Colonic mucosa (tissue), 4 donors: ENCODE data around the gene BRD4. TPM values are rescaled to one million over a fixed set of nuclear protein-coding genes. Genes with fewer than 3 reads are reported as not detected.

Source experiments
- DNase-seq: peaks from one replicate; pipeline ENCODE4 v3.0.0-alpha.2; 2020
- H3K27ac ChIP-seq: fragments of 200-600 bp; one replicate; pipeline ENCODE4 v1.8.0; 2021
- H3K27me3 ChIP-seq: fragments of 200-600 bp; one replicate; pipeline ENCODE4 v1.8.0; 2021
- H3K36me3 ChIP-seq: fragments of 200-600 bp; one replicate; pipeline ENCODE4 v1.8.0; 2021
- H3K4me1 ChIP-seq: fragments of 200-600 bp; one replicate; pipeline ENCODE4 v1.8.0; 2021; ENCODE audit warnings: mild to moderate bottlenecking
- H3K4me3 ChIP-seq: fragments of 200-600 bp; one replicate; pipeline ENCODE4 v1.8.0; 2021
- H3K9ac ChIP-seq, 2 donors: one replicate each; pipeline ENCODE4 v1.7.0; 2013; ENCODE audit warnings: control low read depth in 2 of 2, low read depth in 2 of 2, low read length in 2 of 2
- H3K9me3 ChIP-seq: fragments of 200-600 bp; one replicate; pipeline ENCODE4 v1.8.0; 2021
- intact Hi-C: fragments of 100-400 bp; cut with DNase I; formaldehyde crosslinking; loops from one replicate; pipeline ENCODE4 v1.14.1; 2022
- total RNA-seq, 2 donors: library from RNA; stranded (reverse); fragmentation: NEBNext Ultra II Directional in 1 of 2; extraction: Animal tissue kit (Norgen Biotek cat#: 25700) in 1 of 2; gene quantifications; one replicate each; pipeline ENCODE4 v1.2.1, GENCODE V29; 2021
- TF ChIP-seq, protein P1 (sequence below): fragments of 200-600 bp; IDR thresholded peaks from one replicate; pipeline ENCODE4 v1.8.0; 2022; ENCODE audit warnings: antibody characterized with exemption, mild to moderate bottlenecking
- donor health status: healthy.
- donor health status: DM: no; HTN: no; CAD: no.
- donor health status: DM: no; HTN: no; CAD: no.

The BRD4 gene
- total RNA-seq, 2 donors from 2014 or later = 67.2 to 82.7 TPM

DNA sequence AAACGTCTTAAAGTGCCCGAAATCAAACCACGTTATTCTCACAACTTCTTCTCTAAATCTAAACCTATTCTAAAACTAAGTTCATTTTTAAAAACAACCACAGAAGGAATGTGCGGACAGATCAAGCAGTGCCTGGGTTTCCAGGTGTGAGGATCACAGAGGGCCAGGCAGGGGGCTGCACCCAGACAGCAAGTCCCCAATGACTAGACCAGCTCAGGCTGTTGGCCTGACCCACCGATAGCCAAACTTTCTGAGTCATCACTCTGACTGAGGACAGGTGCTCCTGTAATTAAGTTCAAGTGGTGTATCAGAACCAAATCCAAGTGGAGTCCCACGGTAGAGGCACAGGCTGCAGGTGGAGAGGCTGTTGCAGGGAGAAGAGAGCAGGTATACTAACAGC is 62.5 kb downstream of the BRD4 start:
- H3K27ac ChIP-seq = no peak overlapping the region
- no peak overlapping the region for H3K9ac ChIP-seq
- peaks cover 14% of the 10 kb centered on the region for H3K36me3 ChIP-seq
- no peak for DNase-seq
- intact Hi-C loops = loop anchor here (10.0 kb wide), 2 partner anchors 105 to 285 kb away; partner anchors contain the start of gene AKAP8
- H3K9me3 ChIP-seq = no peaks in the 10 kb centered on the region
- no peak overlapping the region for H3K4me3 ChIP-seq
- TF ChIP-seq, protein P1, sequence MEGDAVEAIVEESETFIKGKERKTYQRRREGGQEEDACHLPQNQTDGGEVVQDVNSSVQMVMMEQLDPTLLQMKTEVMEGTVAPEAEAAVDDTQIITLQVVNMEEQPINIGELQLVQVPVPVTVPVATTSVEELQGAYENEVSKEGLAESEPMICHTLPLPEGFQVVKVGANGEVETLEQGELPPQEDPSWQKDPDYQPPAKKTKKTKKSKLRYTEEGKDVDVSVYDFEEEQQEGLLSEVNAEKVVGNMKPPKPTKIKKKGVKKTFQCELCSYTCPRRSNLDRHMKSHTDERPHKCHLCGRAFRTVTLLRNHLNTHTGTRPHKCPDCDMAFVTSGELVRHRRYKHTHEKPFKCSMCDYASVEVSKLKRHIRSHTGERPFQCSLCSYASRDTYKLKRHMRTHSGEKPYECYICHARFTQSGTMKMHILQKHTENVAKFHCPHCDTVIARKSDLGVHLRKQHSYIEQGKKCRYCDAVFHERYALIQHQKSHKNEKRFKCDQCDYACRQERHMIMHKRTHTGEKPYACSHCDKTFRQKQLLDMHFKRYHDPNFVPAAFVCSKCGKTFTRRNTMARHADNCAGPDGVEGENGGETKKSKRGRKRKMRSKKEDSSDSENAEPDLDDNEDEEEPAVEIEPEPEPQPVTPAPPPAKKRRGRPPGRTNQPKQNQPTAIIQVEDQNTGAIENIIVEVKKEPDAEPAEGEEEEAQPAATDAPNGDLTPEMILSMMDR = no peak
- no peaks in the 10 kb centered on the region for H3K27me3 ChIP-seq
- peaks cover 3% of the 10 kb centered on the region for H3K4me1 ChIP-seq

DNA sequence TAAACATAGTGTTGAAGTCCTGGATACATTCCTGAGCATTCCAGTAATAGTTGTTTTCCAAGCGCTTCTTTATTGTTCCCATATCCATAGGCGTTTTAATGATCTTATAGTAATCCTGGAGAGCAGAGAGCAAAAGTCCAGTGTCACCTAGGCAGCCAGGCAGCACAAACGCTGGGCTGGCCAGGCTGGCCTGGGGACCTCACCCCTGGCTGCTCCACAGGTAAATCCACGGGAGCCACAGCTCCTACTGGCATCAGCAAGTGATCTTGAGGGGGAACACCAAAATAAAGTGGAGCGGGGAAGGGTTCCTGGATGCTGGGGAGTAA is 63.4 kb downstream of the BRD4 start:
- no peak overlapping the region for H3K4me3 ChIP-seq
- no peak for DNase-seq
- no peak overlapping the region for H3K27ac ChIP-seq
- peaks cover 3% of the 10 kb centered on the region for H3K4me1 ChIP-seq
- H3K27me3 ChIP-seq = no peaks in the 10 kb centered on the region
- TF ChIP-seq, protein P1 = no peak
- intact Hi-C loops = loop anchor here (10.0 kb wide), 2 partner anchors 106 to 286 kb away; partner anchors contain the start of gene AKAP8
- peaks cover 15% of the 10 kb centered on the region for H3K36me3 ChIP-seq
- no peak overlapping the region for H3K9ac ChIP-seq
- no peaks in the 10 kb centered on the region for H3K9me3 ChIP-seq

DNA sequence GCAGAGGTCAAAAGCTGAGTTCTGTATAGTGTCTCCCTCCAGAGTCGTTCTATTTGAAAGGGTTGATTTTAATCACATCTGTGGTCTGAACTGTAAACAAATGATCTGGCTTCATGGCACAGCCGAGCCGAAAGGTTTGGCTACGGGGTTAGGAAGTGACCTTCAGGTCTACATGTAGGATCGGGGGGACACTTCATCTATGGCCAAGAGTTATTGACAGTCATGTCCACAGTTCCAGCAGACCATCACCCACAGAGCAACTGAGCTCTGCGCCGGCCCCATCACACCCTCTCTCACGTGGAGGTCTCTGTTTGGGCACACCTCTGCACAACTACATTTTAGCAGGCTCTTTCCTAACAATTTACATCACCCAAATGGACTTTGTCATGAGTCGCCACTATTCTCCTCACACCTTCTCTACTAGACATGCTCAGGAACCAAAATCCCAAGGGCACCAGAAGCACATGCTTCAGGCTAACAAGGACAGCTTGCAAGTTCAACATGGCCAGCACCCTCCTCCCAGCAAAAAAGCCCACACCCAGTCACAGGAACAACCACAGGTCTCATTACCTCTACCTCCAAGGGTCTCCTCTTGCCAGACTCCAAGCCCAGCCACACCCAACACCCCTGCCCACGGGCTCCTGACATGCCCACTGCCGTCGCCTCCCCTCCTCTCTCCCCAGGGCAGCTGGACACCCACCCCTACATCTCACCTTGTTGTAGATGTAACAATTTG is 64.0 kb downstream of the BRD4 start:
- Histone ChIP-seq H3K27me3 (no peaks in the 10 kb centered on the region), H3K27ac (no peak overlapping the region), H3K9ac (no peak overlapping the region), H3K9me3 (no peaks in the 10 kb centered on the region), H3K4me3 (no peak overlapping the region), H3K4me1 (peaks cover 2% of the 10 kb centered on the region), H3K36me3 (peaks cover 20% of the 10 kb centered on the region)
- TF ChIP-seq, protein P1 = no peak
- no peak for DNase-seq
- intact Hi-C loops = loop anchor here (10.0 kb wide), 2 partner anchors 106 to 286 kb away; partner anchors contain the start of gene AKAP8

DNA sequence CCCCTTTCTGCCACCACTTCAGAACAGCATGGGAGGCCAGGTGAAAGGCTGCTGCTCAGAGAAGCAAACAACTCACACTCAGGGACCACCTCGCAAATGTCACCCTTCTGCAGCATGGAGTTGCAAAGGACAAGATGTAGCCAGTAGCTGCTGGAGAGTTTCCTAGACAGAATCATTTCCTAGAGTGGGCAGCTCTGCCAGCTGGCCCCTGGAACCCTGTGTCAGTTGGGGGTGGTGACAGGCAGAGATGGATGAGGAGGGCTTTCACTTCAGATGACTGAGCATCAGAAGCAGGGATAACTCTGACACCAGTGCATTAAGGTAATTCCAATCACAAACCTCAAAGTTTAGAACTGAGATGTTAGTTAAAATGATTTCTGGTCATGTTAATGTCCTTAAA is 65.7 kb downstream of the BRD4 start:
- no peak for DNase-seq
- Histone ChIP-seq H3K9ac (no peak overlapping the region), H3K27ac (no peak overlapping the region), H3K4me1 (no peaks in the 10 kb centered on the region), H3K9me3 (no peaks in the 10 kb centered on the region), H3K27me3 (no peaks in the 10 kb centered on the region), H3K4me3 (no peak overlapping the region), H3K36me3 (peaks cover 14% of the 10 kb centered on the region)
- intact Hi-C loops = loop anchor here (10.0 kb wide), 2 partner anchors 108 to 288 kb away; partner anchors contain the start of gene AKAP8
- TF ChIP-seq, protein P1 = no peak

DNA sequence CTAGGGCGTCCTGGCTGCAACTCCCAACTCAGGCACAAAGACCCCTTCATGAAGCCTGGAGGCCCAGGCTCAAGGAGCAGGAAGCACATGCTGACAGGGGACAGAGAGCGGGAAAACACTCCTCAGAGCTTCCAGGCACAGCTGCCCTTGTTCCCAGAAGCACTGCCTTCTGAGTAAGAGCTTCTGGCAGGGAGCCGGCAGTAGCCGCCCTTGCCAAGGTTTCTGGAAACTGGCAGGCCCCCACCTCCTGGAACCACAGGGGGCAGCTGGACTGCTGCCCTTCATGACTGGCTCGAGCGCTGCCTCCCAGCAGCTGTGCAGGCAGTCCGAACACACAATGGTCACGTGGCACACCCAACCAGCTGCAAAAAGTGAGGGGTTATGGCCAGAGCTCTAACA is 66.5 kb downstream of the BRD4 start:
- Histone ChIP-seq H3K36me3 (peaks cover 11% of the 10 kb centered on the region), H3K27ac (peak overlapping the region; percentile 24), H3K9me3 (no peaks in the 10 kb centered on the region), H3K4me3 (no peak overlapping the region), H3K27me3 (no peaks in the 10 kb centered on the region), H3K4me1 (no peaks in the 10 kb centered on the region), H3K9ac (no peak overlapping the region)
- TF ChIP-seq, protein P1 = no peak
- intact Hi-C loops = loop anchor here (10.0 kb wide), 2 partner anchors 109 to 289 kb away; partner anchors contain the start of gene AKAP8
- DNase-seq = peak; percentile 66
